Natural killer cell treated with Interleukin-12 subunit alpha and Interleukin-12 subunit beta and Interleukin-15 and Interleukin-18, amount 100 ng/mL, for 72 hours (primary cell): ENCODE data around the gene LMTK2. TPM values are rescaled to one million over a fixed set of nuclear protein-coding genes. Genes with fewer than 3 reads are reported as not detected.

Experiments used
- ATAC-seq, 2 donors: fragments of 150-1000 bp; cut with Tn5 transposase in 1 of 2; sonication (Bioruptor Pico), chemical (Tn5 transposase) in 1 of 2; 2 replicates each; pipeline ENCODE4 v1.10.0; 2021
- DNase-seq: peaks from one replicate; pipeline ENCODE4 v3.0.0; 2022; ENCODE audit warnings: low spot score
- H3K27ac Mint-ChIP-seq, 2 donors: 1 replicate in 1 of 2; 2 replicates in 1 of 2; pipeline ENCODE4 v1.8.0; 2022; ENCODE audit warnings: mixed read lengths in 2 of 2, mild to moderate bottlenecking in 1 of 2, moderate library complexity in 1 of 2
- H3K27me3 Mint-ChIP-seq, 2 donors: 1 replicate in 1 of 2; 2 replicates in 1 of 2; pipeline ENCODE4 v1.8.0; 2022; ENCODE audit warnings: mixed read lengths in 2 of 2
- H3K36me3 Mint-ChIP-seq: one replicate; pipeline ENCODE4 v1.8.0; 2022; ENCODE audit warnings: mixed read lengths
- H3K4me1 Mint-ChIP-seq, 2 donors: 1 replicate in 1 of 2; 2 replicates in 1 of 2; pipeline ENCODE4 v1.8.0; 2022; ENCODE audit warnings: low read depth in 2 of 2, mixed read lengths in 2 of 2, mild to moderate bottlenecking in 1 of 2
- H3K4me3 Mint-ChIP-seq: one replicate; pipeline ENCODE4 v1.8.0; 2022; ENCODE audit warnings: mixed read lengths
- H3K9me3 Mint-ChIP-seq: 2 replicates; pipeline ENCODE4 v1.8.0; 2022; ENCODE audit warnings: mixed read lengths
- total RNA-seq, 2 donors: library from RNA; stranded (reverse); gene quantifications; one replicate each; pipeline ENCODE4 v1.2.3, GENCODE V29; 2022

Gene LMTK2
- total RNA-seq, 2 donors from 2014 or later, result 26.7 to 31.0 TPM

DNA sequence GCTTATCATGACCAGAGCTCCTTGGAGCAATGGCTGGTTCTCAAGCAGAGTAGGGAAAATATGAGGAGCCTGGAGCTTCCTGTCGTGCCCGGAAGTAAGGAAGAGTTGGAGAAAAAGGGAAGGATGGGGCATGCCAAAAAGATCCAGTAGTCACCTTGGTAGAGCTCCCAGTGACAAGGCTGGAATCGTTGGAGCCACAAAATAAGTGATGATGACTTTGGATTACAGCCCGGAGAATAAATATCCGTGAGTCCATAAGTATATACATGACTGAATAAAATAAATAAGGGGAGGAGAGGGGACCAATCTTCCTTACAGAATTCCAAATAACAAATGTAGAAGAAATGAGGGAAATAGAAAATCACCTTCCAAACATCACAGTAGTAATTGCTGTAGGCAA lies 29.3 kb downstream of the LMTK2 start:
- Mint-ChIP-seq H3K27me3 (peaks cover 0 to 11% of the 10 kb centered on the region in 2 donors), H3K4me1 (peaks cover 41 to 43% of the 10 kb centered on the region in 2 donors), H3K36me3 (peaks cover 11% of the 10 kb centered on the region), H3K27ac (peak overlapping the region in 1 of 2 donors; percentile 71), H3K4me3 (no peak overlapping the region), H3K9me3 (no peaks in the 10 kb centered on the region)
- DNase-seq, result no peak
- ATAC-seq, result no peak

DNA sequence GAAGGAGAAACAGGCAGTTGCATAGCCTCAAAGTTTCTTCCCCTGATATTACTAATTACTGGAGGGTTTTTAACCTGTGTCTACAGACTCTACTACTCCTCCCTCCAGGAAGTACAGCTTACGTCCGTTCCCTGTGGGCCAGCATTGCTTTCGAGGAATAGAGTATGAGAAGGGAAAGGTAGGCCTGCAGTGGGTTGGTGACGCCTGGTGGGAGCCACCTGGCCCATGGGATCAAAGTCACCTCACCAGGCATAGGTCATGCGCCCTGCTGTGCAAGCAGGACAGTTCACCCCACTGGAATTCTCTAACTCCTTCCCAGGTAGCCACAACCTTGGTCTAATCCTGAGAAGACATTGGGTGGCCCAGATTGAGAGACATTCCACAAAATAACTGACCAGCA lies 29.8 kb downstream of the LMTK2 start:
- ATAC-seq, result no peak
- H3K4me1 Mint-ChIP-seq, result peaks cover 37 to 39% of the 10 kb centered on the region in 2 donors
- peaks cover 0 to 11% of the 10 kb centered on the region in 2 donors for H3K27me3 Mint-ChIP-seq
- no peak overlapping the region for H3K27ac Mint-ChIP-seq
- peaks cover 11% of the 10 kb centered on the region for H3K36me3 Mint-ChIP-seq
- H3K4me3 Mint-ChIP-seq, result no peak overlapping the region
- no peaks in the 10 kb centered on the region for H3K9me3 Mint-ChIP-seq
- no peak for DNase-seq

DNA sequence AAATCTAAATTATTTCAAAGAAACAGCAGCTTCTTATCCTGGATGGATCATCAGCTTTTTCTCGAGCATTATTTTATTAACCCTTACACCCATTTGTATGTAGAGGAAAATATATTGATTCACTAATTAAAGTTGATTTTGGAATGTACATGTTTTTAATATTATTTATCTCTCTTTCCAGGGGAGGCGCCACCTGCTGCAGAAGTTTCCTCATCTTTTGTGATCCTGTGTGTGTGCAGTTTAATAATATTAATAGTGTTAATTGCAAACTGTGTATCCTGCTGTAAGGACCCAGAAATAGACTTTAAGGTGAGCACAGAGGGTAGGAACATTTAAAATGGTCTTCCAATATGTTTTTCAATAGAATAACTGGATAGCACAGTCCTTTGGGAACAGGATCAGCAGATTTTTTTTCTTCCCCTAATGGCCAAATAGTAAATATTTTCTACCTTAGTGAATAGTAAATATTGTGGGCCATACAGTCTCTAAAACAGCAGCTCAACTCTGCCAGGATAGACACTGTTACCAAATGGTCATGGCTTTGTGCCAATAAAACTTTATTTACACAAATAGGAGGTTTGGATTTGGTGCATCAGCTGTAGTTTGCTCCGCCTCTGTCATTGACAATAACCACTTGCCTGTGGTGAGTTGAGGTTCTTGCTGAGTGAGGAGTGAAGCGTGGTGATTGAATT lies 30.6 kb downstream of the LMTK2 start:
- Mint-ChIP-seq H3K9me3 (no peaks in the 10 kb centered on the region), H3K4me1 (peaks cover 30 to 32% of the 10 kb centered on the region in 2 donors), H3K36me3 (peaks cover 11% of the 10 kb centered on the region), H3K27ac (no peak overlapping the region), H3K4me3 (no peak overlapping the region), H3K27me3 (peaks cover 0 to 11% of the 10 kb centered on the region in 2 donors)
- DNase-seq (no peak), ATAC-seq (no peak)

DNA sequence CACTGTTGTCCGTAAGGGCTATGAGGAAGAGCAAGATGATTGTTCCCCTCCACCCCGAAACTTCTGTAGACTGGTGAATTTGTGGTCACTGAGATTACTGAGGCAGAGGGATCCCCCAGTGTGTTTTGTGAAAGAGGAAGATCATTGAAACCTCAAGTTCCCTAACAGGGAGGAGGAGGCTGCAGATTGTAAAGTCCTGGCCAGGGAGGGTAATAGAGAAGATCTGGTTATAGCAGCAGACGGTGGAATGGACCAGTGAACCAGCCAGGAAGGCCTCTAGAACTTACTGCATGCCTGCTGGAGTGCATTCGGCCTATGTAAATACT lies 31.1 kb downstream of the LMTK2 start:
- Mint-ChIP-seq H3K4me3 (no peak overlapping the region), H3K4me1 (peaks cover 25 to 32% of the 10 kb centered on the region in 2 donors), H3K9me3 (no peaks in the 10 kb centered on the region), H3K36me3 (peaks cover 11% of the 10 kb centered on the region), H3K27ac (no peak overlapping the region), H3K27me3 (peaks cover 0 to 11% of the 10 kb centered on the region in 2 donors)
- DNase-seq, result no peak
- no peak for ATAC-seq

DNA sequence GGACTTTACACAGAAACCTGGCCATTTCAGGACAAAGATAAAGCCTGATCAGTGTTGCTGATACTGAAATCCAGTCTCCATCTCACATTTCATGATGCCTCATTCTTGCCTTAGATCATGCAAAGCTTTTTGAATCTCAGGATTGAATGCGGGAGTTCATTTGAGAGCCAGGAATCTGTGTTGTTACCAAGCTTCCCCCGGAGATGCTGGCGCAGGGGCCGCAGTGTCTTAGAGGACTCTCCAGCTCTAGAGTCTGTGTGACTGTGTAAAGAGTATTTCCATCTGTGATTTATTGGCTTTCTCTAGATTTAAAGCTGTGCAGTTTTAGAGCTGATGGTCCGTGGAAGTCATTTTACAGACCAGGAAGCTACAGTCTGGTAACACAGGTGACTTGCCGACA lies 32.0 kb downstream of the LMTK2 start:
- no peak for ATAC-seq
- H3K27me3 Mint-ChIP-seq, result peaks cover 0 to 11% of the 10 kb centered on the region in 2 donors
- H3K27ac Mint-ChIP-seq, result no peak overlapping the region
- no peak overlapping the region for H3K4me3 Mint-ChIP-seq
- H3K9me3 Mint-ChIP-seq, result no peaks in the 10 kb centered on the region
- no peak for DNase-seq
- peaks cover 17% of the 10 kb centered on the region for H3K36me3 Mint-ChIP-seq
- peaks cover 16 to 30% of the 10 kb centered on the region in 2 donors for H3K4me1 Mint-ChIP-seq

DNA sequence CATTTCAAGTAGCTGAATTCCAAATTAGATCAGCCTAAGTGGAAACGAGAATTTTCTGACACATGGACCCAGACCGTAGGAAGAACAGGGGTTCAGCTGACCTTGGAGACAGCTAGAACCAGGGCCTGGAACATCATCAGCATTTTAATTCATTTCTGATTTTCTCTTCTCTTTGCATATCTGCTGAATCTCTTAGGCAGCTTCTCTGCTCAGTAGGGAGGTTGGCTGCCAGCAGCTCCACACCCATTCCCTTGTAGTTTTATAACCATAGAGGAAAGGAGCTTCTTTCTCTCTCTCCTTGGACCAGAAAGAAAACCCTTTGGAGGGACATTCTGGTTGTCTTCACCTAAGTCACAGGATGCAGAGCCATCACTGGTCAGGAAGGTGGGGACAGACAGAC lies 36.0 kb downstream of the LMTK2 start:
- no peak for DNase-seq
- Mint-ChIP-seq H3K4me3 (no peak overlapping the region), H3K27ac (no peak overlapping the region), H3K9me3 (no peaks in the 10 kb centered on the region), H3K36me3 (peaks cover 27% of the 10 kb centered on the region), H3K4me1 (peaks cover 0 to 17% of the 10 kb centered on the region in 2 donors), H3K27me3 (no peaks in the 10 kb centered on the region)
- ATAC-seq, result no peak

DNA sequence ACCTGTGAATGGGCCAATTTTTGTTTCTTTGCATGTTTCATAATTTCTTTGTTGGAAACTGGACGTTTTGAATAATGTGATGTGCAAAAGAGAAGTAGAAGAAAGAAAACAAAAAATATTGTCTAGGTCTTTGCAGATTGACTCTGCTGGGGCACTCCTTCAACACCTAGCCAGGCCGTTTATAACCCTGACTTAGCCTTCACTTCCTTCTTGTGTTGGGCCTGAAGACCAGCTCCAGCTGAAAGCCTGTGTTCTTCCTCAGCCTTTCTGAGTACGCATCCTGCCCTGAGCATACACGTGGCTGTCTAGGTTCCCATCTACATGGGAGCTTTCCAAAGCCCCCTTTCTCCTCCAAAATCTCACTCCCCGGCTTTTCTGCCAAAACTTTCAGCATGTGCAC lies 41.9 kb downstream of the LMTK2 start:
- peaks cover 12% of the 10 kb centered on the region for H3K36me3 Mint-ChIP-seq
- H3K9me3 Mint-ChIP-seq, result no peaks in the 10 kb centered on the region
- H3K4me1 Mint-ChIP-seq, result peaks cover 5 to 13% of the 10 kb centered on the region in 2 donors
- no peak for DNase-seq
- no peak overlapping the region for H3K4me3 Mint-ChIP-seq
- no peak overlapping the region for H3K27ac Mint-ChIP-seq
- ATAC-seq, result no peak
- no peaks in the 10 kb centered on the region for H3K27me3 Mint-ChIP-seq

DNA sequence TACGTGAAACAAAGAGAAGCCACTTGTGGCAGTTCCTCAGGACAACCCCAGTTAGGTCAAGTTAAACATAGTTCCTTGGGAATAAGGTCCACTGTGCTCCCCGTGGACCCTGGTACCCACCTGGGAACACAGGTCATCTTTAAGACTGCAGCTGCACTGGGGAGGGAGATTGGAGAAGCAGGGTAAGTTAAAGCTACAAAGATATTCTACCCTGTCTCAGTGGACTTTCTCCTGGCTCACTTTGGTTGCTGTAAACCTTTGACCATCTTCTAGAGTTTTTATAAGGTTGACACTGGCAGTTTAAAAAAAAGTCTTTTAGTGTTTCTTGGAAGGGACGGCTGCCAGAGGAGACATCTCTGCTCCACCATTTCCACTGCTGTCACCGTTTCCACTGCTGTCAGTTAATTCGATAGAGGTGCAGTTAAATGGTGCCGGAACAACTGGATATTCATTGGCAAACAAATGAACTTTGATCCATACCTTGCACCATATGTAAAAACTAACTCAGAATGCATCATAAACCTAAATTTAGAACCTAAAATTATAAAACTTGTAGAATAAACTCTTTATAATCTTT lies 42.5 kb downstream of the LMTK2 start:
- H3K27ac Mint-ChIP-seq, result no peak overlapping the region
- H3K36me3 Mint-ChIP-seq, result peaks cover 11% of the 10 kb centered on the region
- H3K4me3 Mint-ChIP-seq, result no peak overlapping the region
- no peak for DNase-seq
- no peaks in the 10 kb centered on the region for H3K9me3 Mint-ChIP-seq
- no peaks in the 10 kb centered on the region for H3K27me3 Mint-ChIP-seq
- ATAC-seq, result no peak
- H3K4me1 Mint-ChIP-seq, result peaks cover 5 to 12% of the 10 kb centered on the region in 2 donors

DNA sequence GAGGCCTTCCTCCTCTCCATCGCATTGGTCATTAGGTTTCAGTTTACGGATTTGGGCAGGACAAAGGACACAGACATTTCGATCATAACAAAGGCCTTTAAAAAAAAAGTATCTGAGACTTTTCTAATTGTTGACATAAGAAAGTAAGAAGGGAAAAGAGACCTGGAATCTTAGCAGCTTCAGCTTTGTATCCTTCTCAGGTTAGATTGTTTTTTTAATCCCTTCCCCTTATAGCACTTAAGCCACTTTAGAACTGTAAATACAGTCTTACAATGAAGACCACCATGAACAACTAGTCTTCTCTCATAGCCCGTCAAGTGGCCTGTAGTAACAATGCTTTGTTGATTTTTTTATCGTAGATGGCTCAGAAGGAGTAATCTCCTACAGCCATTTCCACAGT lies 45.2 kb downstream of the LMTK2 start:
- H3K27me3 Mint-ChIP-seq, result no peaks in the 10 kb centered on the region
- H3K4me1 Mint-ChIP-seq, result peaks cover 5 to 9% of the 10 kb centered on the region in 2 donors
- no peak overlapping the region for H3K27ac Mint-ChIP-seq
- no peak for ATAC-seq
- peaks cover 16% of the 10 kb centered on the region for H3K36me3 Mint-ChIP-seq
- no peak overlapping the region for H3K4me3 Mint-ChIP-seq
- H3K9me3 Mint-ChIP-seq, result no peaks in the 10 kb centered on the region
- no peak for DNase-seq

DNA sequence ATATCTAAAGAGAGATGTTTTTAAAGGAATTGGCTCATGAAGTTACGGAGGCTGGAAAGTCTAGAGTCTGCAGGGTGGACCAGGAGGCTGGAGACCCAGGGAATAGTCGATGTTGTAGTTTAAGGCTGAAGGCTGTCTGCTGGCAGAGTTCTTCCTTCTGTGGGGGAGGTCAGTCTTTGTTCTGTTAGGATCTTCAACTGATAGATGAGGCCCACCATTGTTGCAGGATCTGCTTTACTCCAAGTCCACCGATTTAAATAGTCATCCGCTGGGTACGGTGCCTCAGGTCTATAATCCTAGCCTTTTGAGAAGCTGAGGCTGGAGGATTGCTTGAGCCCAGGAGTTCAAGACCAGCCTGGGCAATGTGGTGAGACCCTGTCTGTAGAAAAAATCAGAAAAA lies 50.0 kb downstream of the LMTK2 start:
- Mint-ChIP-seq H3K4me1 (peaks cover 3 to 5% of the 10 kb centered on the region in 2 donors), H3K4me3 (no peak overlapping the region), H3K27me3 (no peaks in the 10 kb centered on the region), H3K36me3 (peaks cover 16% of the 10 kb centered on the region), H3K27ac (no peak overlapping the region), H3K9me3 (no peaks in the 10 kb centered on the region)
- DNase-seq (no peak), ATAC-seq (no peak)

DNA sequence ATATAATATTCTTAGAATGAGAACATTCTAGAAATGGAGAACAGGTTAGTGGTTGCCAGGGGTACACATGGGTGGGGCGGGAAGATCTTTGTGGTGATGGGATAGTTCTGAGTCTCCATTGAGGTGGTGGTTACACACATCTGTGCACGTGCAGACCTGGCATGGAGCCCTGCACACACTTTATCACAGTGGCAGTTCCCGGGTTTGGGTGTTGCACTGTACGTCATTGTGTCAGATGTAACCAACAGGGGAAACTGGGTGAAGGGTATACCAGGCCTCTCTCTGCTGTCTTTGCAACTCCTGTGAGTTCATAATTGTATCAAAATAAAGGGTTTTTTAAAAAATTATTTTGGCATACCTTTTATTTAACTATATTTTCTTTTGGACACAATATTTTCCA lies 51.1 kb downstream of the LMTK2 start:
- Mint-ChIP-seq H3K4me3 (no peak overlapping the region), H3K9me3 (no peaks in the 10 kb centered on the region), H3K27ac (no peak overlapping the region), H3K27me3 (no peaks in the 10 kb centered on the region), H3K4me1 (peaks cover 2 to 3% of the 10 kb centered on the region in 2 donors), H3K36me3 (peaks cover 16% of the 10 kb centered on the region)
- ATAC-seq, result no peak
- DNase-seq, result no peak

DNA sequence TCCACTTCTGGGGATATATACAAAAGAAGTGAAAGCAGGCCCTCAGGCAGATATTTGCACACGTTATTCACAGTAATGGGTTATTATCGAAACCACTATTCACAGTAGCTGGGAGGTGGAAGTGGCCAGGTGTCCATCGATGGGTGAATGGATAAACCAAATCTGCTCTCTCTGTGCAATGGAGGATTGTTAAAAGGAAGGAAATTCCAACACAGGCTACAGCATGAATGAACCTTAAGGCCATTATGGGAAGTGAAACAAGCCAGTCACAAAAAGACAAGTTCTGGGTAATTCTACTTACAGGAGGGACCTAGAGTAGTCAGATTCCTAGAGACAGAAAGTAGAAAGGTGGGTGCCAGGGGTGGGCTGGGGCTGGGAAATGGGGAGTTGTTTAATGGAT lies 56.1 kb downstream of the LMTK2 start:
- Mint-ChIP-seq H3K27me3 (no peaks in the 10 kb centered on the region), H3K9me3 (no peaks in the 10 kb centered on the region), H3K4me1 (peaks cover 1 to 9% of the 10 kb centered on the region in 2 donors), H3K36me3 (no peaks in the 10 kb centered on the region), H3K4me3 (no peak overlapping the region), H3K27ac (no peak overlapping the region)
- ATAC-seq (no peak), DNase-seq (no peak)

DNA sequence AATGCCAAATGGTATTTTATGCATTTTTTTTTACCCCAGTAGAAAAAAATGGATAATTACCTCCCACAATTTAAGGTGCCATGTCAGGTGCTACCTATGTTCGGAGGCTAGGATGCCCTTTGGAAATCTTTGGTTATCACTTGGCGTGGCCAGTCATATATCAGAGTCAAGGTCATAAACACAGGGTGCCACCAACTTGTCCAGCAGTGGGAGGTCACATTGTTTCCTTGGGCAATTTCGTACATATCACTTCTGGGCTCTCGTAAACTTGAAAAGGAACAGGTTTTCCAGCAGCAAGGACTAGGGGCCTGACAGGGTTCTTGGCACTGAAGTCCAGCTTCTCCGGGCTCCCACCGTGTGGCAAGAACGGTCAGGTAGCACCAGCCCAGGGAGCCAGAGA lies 56.6 kb downstream of the LMTK2 start:
- H3K4me1 Mint-ChIP-seq, result peaks cover 5 to 13% of the 10 kb centered on the region in 2 donors
- no peak overlapping the region for H3K27ac Mint-ChIP-seq
- no peak for DNase-seq
- no peaks in the 10 kb centered on the region for H3K36me3 Mint-ChIP-seq
- H3K4me3 Mint-ChIP-seq, result no peak overlapping the region
- H3K27me3 Mint-ChIP-seq, result no peaks in the 10 kb centered on the region
- H3K9me3 Mint-ChIP-seq, result no peaks in the 10 kb centered on the region
- ATAC-seq, result no peak

DNA sequence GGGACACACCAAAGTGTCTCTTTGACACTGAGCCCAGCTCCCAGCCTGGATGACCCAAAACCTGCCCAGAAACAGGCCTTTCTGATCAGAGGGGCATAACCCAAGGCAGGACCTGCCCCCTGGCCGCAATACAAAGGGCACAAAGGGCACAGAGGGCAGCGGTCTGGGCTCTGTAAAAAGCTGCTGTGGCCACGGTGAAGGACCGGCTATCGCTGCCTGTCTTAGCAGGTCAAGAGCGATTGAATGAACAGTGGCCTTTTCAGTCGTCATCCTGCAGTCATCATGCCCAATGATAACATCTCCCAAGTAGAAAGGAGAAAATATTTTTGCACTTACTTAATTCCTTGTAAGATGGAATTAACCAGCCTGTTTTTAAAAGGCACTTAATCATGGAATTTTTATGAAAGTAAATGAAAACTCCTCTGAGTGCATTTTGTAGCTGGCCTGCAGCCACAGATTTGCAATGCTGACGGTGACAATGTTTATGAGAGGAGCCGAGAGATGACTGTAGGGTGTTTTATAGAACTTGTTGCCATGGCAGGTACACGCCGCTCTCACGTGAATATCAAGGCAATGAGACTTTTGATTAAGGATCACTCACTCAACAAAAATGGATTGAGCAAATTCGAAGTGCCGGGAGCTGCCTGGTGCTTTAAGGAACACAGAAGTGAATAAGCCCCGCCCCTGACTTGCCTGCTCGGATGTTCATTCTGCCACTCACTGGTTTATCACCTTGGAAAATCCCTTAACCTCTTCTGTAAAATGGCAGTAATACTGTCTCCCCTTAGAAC lies 57.2 kb downstream of the LMTK2 start:
- H3K36me3 Mint-ChIP-seq, result no peaks in the 10 kb centered on the region
- peak overlapping the region in 1 of 2 donors; percentile 28 for H3K27ac Mint-ChIP-seq
- DNase-seq (no peak), ATAC-seq (no peak)
- no peaks in the 10 kb centered on the region for H3K27me3 Mint-ChIP-seq
- no peaks in the 10 kb centered on the region for H3K9me3 Mint-ChIP-seq
- H3K4me1 Mint-ChIP-seq, result peaks cover 5 to 16% of the 10 kb centered on the region in 2 donors
- H3K4me3 Mint-ChIP-seq, result no peak overlapping the region
